PC-3 (cell line): ENCODE measurements around the gene PLA2G4F. TPM values are rescaled to one million over a fixed set of nuclear protein-coding genes. Genes with fewer than 3 reads are reported as not detected.
A peak's percentile ranks its signal among the peaks of the same experiment; 100 is the strongest.

Source experiments
- ATAC-seq: fragments of 200-7000 bp; cut with Tn5 transposase; 2 replicates; pipeline ENCODE4 v1.9.1; 2020; ENCODE audit warnings: mild to moderate bottlenecking, moderate library complexity
- BruUV-seq: library from RNA; stranded (reverse); fragments of 400-500 nt; replicated peaks from 2 replicates; lab custom pipeline; 2021; lab: Mats Ljungman, UMichigan
- CTCF ChIA-PET: fragments of 300-600 bp; sonication (Branson Sonifier 250); formaldehyde crosslinking; loops from one replicate; lab custom pipeline; 2022; ENCODE audit warnings: antibody characterized with exemption; lab: Charles Lee
- POLR2A ChIA-PET: fragments of 300-600 bp; sonication (Branson Sonifier 250); formaldehyde crosslinking; loops from one replicate; lab custom pipeline; 2022; ENCODE audit warnings: antibody characterized with exemption; ENCODE audit not compliant: unreplicated experiment; lab: Charles Lee
- DNase-seq: peaks from one replicate; pipeline ENCODE4 v3.0.0-alpha.2; 2015
- H2AFZ ChIP-seq: fragments of 300-600 bp; sonication (generic); 2 replicates; pipeline ENCODE4 v1.6.0; 2016; ENCODE audit warnings: antibody characterized with exemption, low read length
- H3F3A ChIP-seq: fragments of 300-600 bp; sonication (generic); one replicate; pipeline ENCODE4 v1.6.0; 2017; ENCODE audit warnings: antibody characterized with exemption, low read length, control low read depth, mild to moderate bottlenecking; ENCODE audit not compliant: unreplicated experiment
- H3K27ac ChIP-seq: fragments of 300-600 bp; sonication (generic); 2 replicates; pipeline ENCODE4 v1.5.1; 2016; ENCODE audit warnings: mild to moderate bottlenecking, low read length
- H3K27me3 ChIP-seq: fragments of 300-600 bp; sonication (generic); 2 replicates; pipeline ENCODE4 v1.6.1; 2016; ENCODE audit warnings: low read length, mixed read lengths
- H3K36me3 ChIP-seq: fragments of 300-600 bp; sonication (generic); 2 replicates; pipeline ENCODE4 v1.6.1; 2016; ENCODE audit warnings: low read depth, mixed run types, low read length, mixed read lengths
- H3K4me1 ChIP-seq: fragments of 300-600 bp; sonication (generic); 2 replicates; pipeline ENCODE4 v1.5.1; 2016; ENCODE audit warnings: low read length; ENCODE audit not compliant: insufficient read depth
- H3K4me2 ChIP-seq: fragments of 300-600 bp; sonication (generic); 2 replicates; pipeline ENCODE4 v1.6.0; 2016; ENCODE audit warnings: low read length
- H3K4me3 ChIP-seq: fragments of 300-600 bp; sonication (generic); 2 replicates; pipeline ENCODE4 v1.5.1; 2016; ENCODE audit warnings: mild to moderate bottlenecking, low read length, mixed read lengths
- H3K79me2 ChIP-seq: fragments of 300-600 bp; sonication (generic); 2 replicates; pipeline ENCODE4 v1.6.1; 2017; ENCODE audit warnings: low read length, mixed read lengths
- H3K9ac ChIP-seq: fragments of 300-600 bp; sonication (generic); 2 replicates; pipeline ENCODE4 v1.6.0; 2016; ENCODE audit warnings: mild to moderate bottlenecking, low read length
- H3K9me2 ChIP-seq: fragments of 300-600 bp; sonication (generic); replicated peaks from 2 replicates; pipeline ENCODE4 v1.6.1; 2016; ENCODE audit warnings: mixed run types, low read length, mixed read lengths
- H3K9me3 ChIP-seq: fragments of 300-600 bp; sonication (generic); 2 replicates; pipeline ENCODE4 v1.6.1; 2016; ENCODE audit warnings: low read length, mixed read lengths
- H4K20me1 ChIP-seq: fragments of 300-600 bp; sonication (generic); 2 replicates; pipeline ENCODE4 v1.6.1; 2016; ENCODE audit warnings: low read length, mixed read lengths
- CTCF ChIP-seq: fragments of 300-600 bp; sonication (generic); conservative IDR thresholded peaks from 2 replicates; pipeline ENCODE4 v1.5.1; 2017; ENCODE audit warnings: antibody characterized with exemption, low read depth, mild to moderate bottlenecking, low read length
- EZH2 ChIP-seq: fragments of 300-600 bp; sonication (generic); IDR thresholded peaks from one replicate; pipeline ENCODE4 v1.6.1; 2017; ENCODE audit warnings: antibody characterized with exemption, mild to moderate bottlenecking, low read length; ENCODE audit not compliant: unreplicated experiment
- EZH2phosphoT487 ChIP-seq: fragments of 300-600 bp; sonication (generic); IDR thresholded peaks from 2 replicates; pipeline ENCODE4 v1.6.1; 2018; ENCODE audit warnings: mild to moderate bottlenecking, antibody characterized with exemption, low read length, borderline replicate concordance
- intact Hi-C: fragments of 100-400 bp; cut with micrococcal nuclease; formaldehyde crosslinking; loops from 2 replicates; pipeline ENCODE4 v1.9.0; 2023
- total RNA-seq: library from RNA; depleted of rRNA; stranded (reverse); fragments of >200 nt; gene quantifications from 2 replicates; pipeline ENCODE4 v1.2.3, GENCODE V29; 2014

The PLA2G4F gene
- total RNA-seq, 1 experiment from 2014 or later: 5.8 TPM

- TF ChIP-seq EZH2 (no peak), CTCF (no peak), EZH2phosphoT487 (no peak)
- intact Hi-C loops: no loop called here
- CTCF ChIA-PET: no interaction called here
Measured at GRCh38 chr15:42136513-42136912, 19.9 kb downstream of the PLA2G4F start.

GRCh38 chr15:42135351-42135750, 21.1 kb downstream of the PLA2G4F start:
- no peak overlapping the region for H3K9ac ChIP-seq
- no peak for TF ChIP-seq EZH2
- TF ChIP-seq EZH2phosphoT487: no peak
- no peak for TF ChIP-seq CTCF
- H3K27ac ChIP-seq: no peak overlapping the region
- H2AFZ ChIP-seq: no peak overlapping the region
- H3K4me2 ChIP-seq: no peak overlapping the region
- CTCF ChIA-PET: interaction anchor here (3.8 kb wide), 1 partner anchor 51 kb away, joined by 19 read pairs; no protein-coding TSS in a partner anchor
- H3K9me2 ChIP-seq: no peaks in the 10 kb centered on the region
- ATAC-seq (peak; percentile 25), DNase-seq (no peak)
- no peaks in the 10 kb centered on the region for H3K27me3 ChIP-seq
- intact Hi-C loops: loop anchor here (1.0 kb wide), 1 partner anchor 51 kb away; no protein-coding TSS in a partner anchor
- H3K4me3 ChIP-seq: no peak overlapping the region
- H3F3A ChIP-seq: no peaks in the 10 kb centered on the region
- POLR2A ChIA-PET: interaction anchor here (0.6 kb wide), 1 partner anchor 17 kb away, joined by 4 read pairs; no protein-coding TSS in a partner anchor
- H3K79me2 ChIP-seq: no peaks in the 10 kb centered on the region
- H3K36me3 ChIP-seq: no peaks in the 10 kb centered on the region
- H4K20me1 ChIP-seq: no peaks in the 10 kb centered on the region
- no peaks in the 10 kb centered on the region for H3K9me3 ChIP-seq
- BruUV-seq: no TSS peak
- H3K4me1 ChIP-seq: peaks cover 17% of the 10 kb centered on the region

More at GRCh38 chr15:42136513-42136912, 19.9 kb downstream of the PLA2G4F start:
- H3K9me2 ChIP-seq: no peaks in the 10 kb centered on the region
- no peak overlapping the region for H2AFZ ChIP-seq
- peaks cover 17% of the 10 kb centered on the region for H3K4me1 ChIP-seq
- no peak overlapping the region for H3K27ac ChIP-seq
- no peaks in the 10 kb centered on the region for H3K79me2 ChIP-seq
- H4K20me1 ChIP-seq: no peaks in the 10 kb centered on the region
- H3K27me3 ChIP-seq: no peaks in the 10 kb centered on the region
- no TSS peak for BruUV-seq
- no peaks in the 10 kb centered on the region for H3F3A ChIP-seq
- no peak overlapping the region for H3K4me3 ChIP-seq
- peak; percentile 53 for DNase-seq
- no peaks in the 10 kb centered on the region for H3K36me3 ChIP-seq
- no peaks in the 10 kb centered on the region for H3K9me3 ChIP-seq
- ATAC-seq: no peak
- POLR2A ChIA-PET: no interaction called here
- H3K4me2 ChIP-seq: no peak overlapping the region
- H3K9ac ChIP-seq: no peak overlapping the region

GRCh38 chr15:42134617-42135245, 21.7 kb downstream of the PLA2G4F start:
- DNase-seq (peak; percentile 43), ATAC-seq (peak; percentile 25; the same call in 1 of the 2 replicates)
- H3K9ac ChIP-seq: no peak overlapping the region
- no TSS peak for BruUV-seq
- H3K4me1 ChIP-seq: peaks cover 17% of the 10 kb centered on the region
- H3K9me3 ChIP-seq: no peaks in the 10 kb centered on the region
- no peaks in the 10 kb centered on the region for H3K79me2 ChIP-seq
- H3K27me3 ChIP-seq: no peaks in the 10 kb centered on the region
- no peak overlapping the region for H3K4me3 ChIP-seq
- intact Hi-C loops: loop anchor here (1.0 kb wide), 1 partner anchor 50 kb away; no protein-coding TSS in a partner anchor
- H3F3A ChIP-seq: no peaks in the 10 kb centered on the region
- H2AFZ ChIP-seq: no peak overlapping the region
- H4K20me1 ChIP-seq: no peaks in the 10 kb centered on the region
- no peaks in the 10 kb centered on the region for H3K36me3 ChIP-seq
- H3K4me2 ChIP-seq: 0 out of 2 replicates have a peak overlapping the region, but pooled peaks have one; percentile 8
- no peak for TF ChIP-seq EZH2phosphoT487
- no peak overlapping the region for H3K27ac ChIP-seq
- no peaks in the 10 kb centered on the region for H3K9me2 ChIP-seq
- POLR2A ChIA-PET: interaction anchor here (0.7 kb wide), 1 partner anchor 72 kb away, joined by 11 read pairs; no protein-coding TSS in a partner anchor
- CTCF ChIA-PET: interaction anchor here (3.8 kb wide), 1 partner anchor 50 kb away, joined by 19 read pairs; no protein-coding TSS in a partner anchor
